K562 (cell line): ENCODE data around the gene FBXO33. TPM values are rescaled to one million over a fixed set of nuclear protein-coding genes. Genes with fewer than 3 reads are reported as not detected.

Source experiments
- ATAC-seq: fragments of 200-7000 bp; cut with Tn5 transposase; 3 replicates; pipeline ENCODE4 v1.9.1; 2020; ENCODE audit warnings: moderate library complexity
- BruUV-seq: library from RNA; stranded (reverse); fragments of 400-500 nt; replicated peaks from 2 replicates; lab custom pipeline; 2021; lab: Mats Ljungman, UMichigan
- CTCF ChIA-PET: fragments of 300-600 bp; formaldehyde crosslinking; extraction: SDS; loops from one replicate; lab custom pipeline; 2021; ENCODE audit warnings: low intra/inter-chr PET ratio; lab: Yijun Ruan, JAX
- POLR2A ChIA-PET: fragments of 300-600, 350-650 bp; sonication (Branson Sonifier 250); formaldehyde crosslinking; extraction: SDS; loops from one replicate; lab custom pipeline; 2021; ENCODE audit warnings: antibody characterized with exemption, inconsistent platforms; lab: Yijun Ruan, JAX
- DNase-seq, 4 experiments: peaks; one replicate each; pipeline versions ENCODE4 v3.0.0 to v3.0.0-alpha.2; 2011 to 2018; ENCODE audit warnings: low spot score in 3 of 4, mixed read lengths in 3 of 4; ENCODE audit errors: extremely low read depth in 1 of 4
- FAIRE-seq: peaks from 2 replicates; lab custom pipeline; 2011; peaks lifted over from hg19 to GRCh38; lab: Jason Lieb, UNC
- H2AFZ ChIP-seq: 2 replicates; pipeline ENCODE4 v1.6.0; 2011; ENCODE audit warnings: low read depth, low read length, control low read depth, inconsistent platforms
- H3K27ac ChIP-seq: fragments of 200-600 bp; 3 replicates; pipeline ENCODE4 v1.8.0; 2011; ENCODE audit warnings: low read depth, mild to moderate bottlenecking, control low read depth, inconsistent platforms, low read length, moderate library complexity, mixed read lengths; ENCODE audit errors: extremely low read depth
- H3K27me3 ChIP-seq, 2 experiments: fragments of 300-600 bp in 1 of 2; 2 replicates in 1 of 2; 3 replicates in 1 of 2; pipeline versions ENCODE4 v1.6.0 to v1.8.0; 2011; ENCODE audit warnings: inconsistent platforms in 2 of 2, low read length in 2 of 2, mild to moderate bottlenecking in 1 of 2, mixed read lengths in 1 of 2, moderate library complexity in 1 of 2; ENCODE audit not compliant: control insufficient read depth in 2 of 2, insufficient read depth in 2 of 2
- H3K36me3 ChIP-seq: fragments of 300-600 bp; 3 replicates; pipeline ENCODE4 v1.8.0; 2011; ENCODE audit warnings: mild to moderate bottlenecking, low read length, inconsistent platforms; ENCODE audit not compliant: control insufficient read depth, insufficient read depth
- H3K4me1 ChIP-seq, 2 experiments: fragments of 200-600 bp in 1 of 2; replicated peaks in 1 of 2; 2 replicates in 1 of 2; 3 replicates in 1 of 2; pipeline versions ENCODE4 v1.5.1 to v1.8.0; 2011; ENCODE audit warnings: inconsistent platforms in 2 of 2, low read length in 2 of 2, mild to moderate bottlenecking in 1 of 2, mixed read lengths in 1 of 2, moderate library complexity in 1 of 2; ENCODE audit not compliant: control insufficient read depth in 2 of 2, insufficient read depth in 2 of 2
- H3K4me2 ChIP-seq: 2 replicates; pipeline ENCODE4 v1.6.1; 2011; ENCODE audit warnings: low read length, control low read depth, inconsistent platforms, mixed read lengths; ENCODE audit not compliant: insufficient read depth
- H3K4me3 ChIP-seq: fragments of 200-600 bp; sonication (generic), shearing (Covaris generic); 2 replicates; pipeline ENCODE4 v1.5.1; 2016; ENCODE audit warnings: control low read depth, inconsistent platforms
- H3K79me2 ChIP-seq: fragments of 200-600 bp; 3 replicates; pipeline ENCODE4 v1.8.0; 2011; ENCODE audit warnings: low read length, inconsistent platforms; ENCODE audit not compliant: control insufficient read depth, insufficient read depth
- H3K9ac ChIP-seq, 2 experiments: 2 replicates each; pipeline versions ENCODE4 v1.6.0 to v1.6.1; 2011; ENCODE audit warnings: low read depth in 2 of 2, low read length in 2 of 2, control low read depth in 1 of 2, inconsistent platforms in 1 of 2, mild to moderate bottlenecking in 1 of 2, mixed read lengths in 1 of 2; ENCODE audit not compliant: insufficient read depth in 1 of 2
- H3K9me1 ChIP-seq: one replicate; pipeline ENCODE4 v1.6.0; 2011; ENCODE audit warnings: inconsistent platforms, mild to moderate bottlenecking, low read length, moderate library complexity; ENCODE audit not compliant: control insufficient read depth, insufficient read depth
- H3K9me3 ChIP-seq: replicated peaks from 2 replicates; pipeline ENCODE4 v1.5.1; 2011; ENCODE audit warnings: low read depth, low read length, inconsistent platforms; ENCODE audit not compliant: control insufficient read depth, insufficient read depth
- H4K20me1 ChIP-seq: replicated peaks from 2 replicates; pipeline ENCODE4 v1.6.1; 2011; ENCODE audit warnings: low read length, inconsistent platforms, mixed read lengths; ENCODE audit not compliant: control insufficient read depth, insufficient read depth
- MTA1 ChIP-seq: fragments of 450-650 bp; IDR thresholded peaks from 2 replicates; pipeline ENCODE4 v1.6.1; 2017; ENCODE audit warnings: borderline replicate concordance
- PTBP1 ChIP-seq: fragments of 200-400 bp; formaldehyde crosslinking; IDR thresholded peaks from 2 replicates; pipeline ENCODE4 v1.6.1; 2017; ENCODE audit warnings: low read depth, low read length
- WGBS: fragments of 100-300 bp; shearing (Covaris generic); methylation state at CpG from one replicate; pipeline ENCODE4 v1.1.6; 2016; ENCODE audit warnings: low coverage, mixed read lengths; ENCODE audit not compliant: insufficient coverage; ENCODE audit errors: missing lambda C conversion rate; 5-methylcytosine and 5-hydroxymethylcytosine counted together
- in situ Hi-C: fragments of 300-500 bp; cut with MboI; formaldehyde crosslinking; loops from 4 replicates; pipeline ENCODE4 v1.15.0; 2018; ENCODE audit warnings: inconsistent platforms, mixed read lengths
- intact Hi-C: fragments of 100-400 bp; cut with micrococcal nuclease; formaldehyde crosslinking; loops from 2 replicates; pipeline ENCODE4 v1.14.2; 2022
- polyA plus RNA-seq, 8 experiments: library from polyadenylated mRNA; depleted of rRNA in 4 of 8; stranded (reverse) in 5 of 8; unstranded in 3 of 8; fragments of >200 nt; fragmentation: Nextera tagmentation in 2 of 8; fragmentation: Illumina TruSeq in 1 of 8; extraction: Ambion mirVana in 2 of 8; extraction: Trizol in 1 of 8; gene quantifications; 2 replicates each; pipeline versions ENCODE4 v1.2.1 to v1.2.3, GENCODE V29; 2011 to 2014; ENCODE audit warnings: inconsistent platforms in 1 of 8, missing spikeins in 1 of 8
- total RNA-seq, 7 experiments: library from RNA; depleted of rRNA in 6 of 7; stranded (reverse); fragments of >200 nt in 6 of 7; fragmentation: Illumina TruSeq in 2 of 7; extraction: Trizol in 2 of 7; gene quantifications; 2 replicates each; pipeline versions ENCODE4 v1.2.1 to v1.2.3, GENCODE V29; 2011 to 2021; ENCODE audit warnings: low replicate concordance in 1 of 7
- TF ChIP-seq, protein P1 (sequence below), 2 experiments: fragments of 450-650 bp; IDR thresholded peaks; 2 replicates each; pipeline ENCODE4 v1.6.1; 2016; ENCODE audit warnings: mild to moderate bottlenecking in 2 of 2, borderline replicate concordance in 1 of 2, low read depth in 1 of 2, moderate library complexity in 1 of 2

FBXO33 gene
- total and polyA plus RNA-seq, 9 of the 15 experiments (the other 6 are each of a cell fraction or from before 2014, with no cell fraction given): 1.6 to 7.5 (median 5.0) TPM

GRCh38 chr14:39440975-39441374, 8.7 kb upstream of the FBXO33 start:
- no peak overlapping the region for H3K4me3 ChIP-seq
- intact Hi-C loops: no loop called here
- in situ Hi-C loops: no loop called here
- no peak overlapping the region for H3K9ac ChIP-seq
- no TSS peak for BruUV-seq
- H2AFZ ChIP-seq: no peak overlapping the region
- no peaks in the 10 kb centered on the region for H3K9me3 ChIP-seq
- ATAC-seq: no peak
- POLR2A ChIA-PET: no interaction called here
- FAIRE-seq: no peak
- CTCF ChIA-PET: no interaction called here
- no peak overlapping the region for H3K27ac ChIP-seq
- 20% methylated on average over 4 of the region's 5 CpGs for WGBS
- TF ChIP-seq PTBP1: no peak
- TF ChIP-seq MTA1: no peak
- DNase-seq: no peak
- no peak overlapping the region for H3K4me2 ChIP-seq
- H3K79me2 ChIP-seq: no peaks in the 10 kb centered on the region
- no peaks in the 10 kb centered on the region for H4K20me1 ChIP-seq
- no peaks in the 10 kb centered on the region for H3K4me1 ChIP-seq
- H3K9me1 ChIP-seq: no peaks in the 10 kb centered on the region
- H3K36me3 ChIP-seq: no peaks in the 10 kb centered on the region
- H3K27me3 ChIP-seq: no peaks in the 10 kb centered on the region; a peak in 2 of 5 replicates

DNA sequence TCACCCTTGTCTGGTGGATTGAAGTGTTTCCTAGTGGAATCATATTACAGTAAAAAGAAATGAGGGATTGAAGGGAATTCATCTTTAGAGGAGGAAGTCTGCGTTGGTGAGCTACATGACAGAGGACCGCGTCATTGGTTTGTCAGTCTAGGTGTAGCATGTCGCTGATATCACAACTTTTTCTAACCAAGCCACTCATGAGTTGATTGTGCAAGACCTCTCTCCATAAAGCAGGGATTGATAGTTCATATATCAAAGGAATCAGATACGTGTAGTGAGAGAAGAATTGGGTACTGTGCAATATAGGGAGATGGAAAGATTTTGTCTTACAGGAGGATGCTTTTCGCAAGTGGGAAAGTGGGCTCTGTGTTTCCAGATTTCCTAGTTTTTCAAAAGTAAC, 3.0 kb upstream of the FBXO33 start:
- BruUV-seq: no TSS peak
- FAIRE-seq: no peak
- CTCF ChIA-PET: no interaction called here

More for the DNA sequence above, 3.0 kb upstream of the FBXO33 start:
- Histone ChIP-seq H2AFZ (no peak overlapping the region), H3K79me2 (peaks cover 12% of the 10 kb centered on the region), H3K4me2 (no peak overlapping the region), H3K27ac (no peak overlapping the region), H3K9ac (no peak overlapping the region), H3K9me1 (no peaks in the 10 kb centered on the region), H3K9me3 (no peaks in the 10 kb centered on the region), H3K36me3 (no peaks in the 10 kb centered on the region), H3K4me1 (peaks cover 2 to 16% of the 10 kb centered on the region in 2 experiments; a peak in 4 of 5 replicates), H3K4me3 (no peak overlapping the region), H3K27me3 (no peaks in the 10 kb centered on the region), H4K20me1 (no peaks in the 10 kb centered on the region)
- DNase-seq (no peak), ATAC-seq (no peak)
- 45% methylated on average over 6 of the region's 6 CpGs for WGBS
- intact Hi-C loops: no loop called here
- POLR2A ChIA-PET: no interaction called here
- TF ChIP-seq, protein P1, sequence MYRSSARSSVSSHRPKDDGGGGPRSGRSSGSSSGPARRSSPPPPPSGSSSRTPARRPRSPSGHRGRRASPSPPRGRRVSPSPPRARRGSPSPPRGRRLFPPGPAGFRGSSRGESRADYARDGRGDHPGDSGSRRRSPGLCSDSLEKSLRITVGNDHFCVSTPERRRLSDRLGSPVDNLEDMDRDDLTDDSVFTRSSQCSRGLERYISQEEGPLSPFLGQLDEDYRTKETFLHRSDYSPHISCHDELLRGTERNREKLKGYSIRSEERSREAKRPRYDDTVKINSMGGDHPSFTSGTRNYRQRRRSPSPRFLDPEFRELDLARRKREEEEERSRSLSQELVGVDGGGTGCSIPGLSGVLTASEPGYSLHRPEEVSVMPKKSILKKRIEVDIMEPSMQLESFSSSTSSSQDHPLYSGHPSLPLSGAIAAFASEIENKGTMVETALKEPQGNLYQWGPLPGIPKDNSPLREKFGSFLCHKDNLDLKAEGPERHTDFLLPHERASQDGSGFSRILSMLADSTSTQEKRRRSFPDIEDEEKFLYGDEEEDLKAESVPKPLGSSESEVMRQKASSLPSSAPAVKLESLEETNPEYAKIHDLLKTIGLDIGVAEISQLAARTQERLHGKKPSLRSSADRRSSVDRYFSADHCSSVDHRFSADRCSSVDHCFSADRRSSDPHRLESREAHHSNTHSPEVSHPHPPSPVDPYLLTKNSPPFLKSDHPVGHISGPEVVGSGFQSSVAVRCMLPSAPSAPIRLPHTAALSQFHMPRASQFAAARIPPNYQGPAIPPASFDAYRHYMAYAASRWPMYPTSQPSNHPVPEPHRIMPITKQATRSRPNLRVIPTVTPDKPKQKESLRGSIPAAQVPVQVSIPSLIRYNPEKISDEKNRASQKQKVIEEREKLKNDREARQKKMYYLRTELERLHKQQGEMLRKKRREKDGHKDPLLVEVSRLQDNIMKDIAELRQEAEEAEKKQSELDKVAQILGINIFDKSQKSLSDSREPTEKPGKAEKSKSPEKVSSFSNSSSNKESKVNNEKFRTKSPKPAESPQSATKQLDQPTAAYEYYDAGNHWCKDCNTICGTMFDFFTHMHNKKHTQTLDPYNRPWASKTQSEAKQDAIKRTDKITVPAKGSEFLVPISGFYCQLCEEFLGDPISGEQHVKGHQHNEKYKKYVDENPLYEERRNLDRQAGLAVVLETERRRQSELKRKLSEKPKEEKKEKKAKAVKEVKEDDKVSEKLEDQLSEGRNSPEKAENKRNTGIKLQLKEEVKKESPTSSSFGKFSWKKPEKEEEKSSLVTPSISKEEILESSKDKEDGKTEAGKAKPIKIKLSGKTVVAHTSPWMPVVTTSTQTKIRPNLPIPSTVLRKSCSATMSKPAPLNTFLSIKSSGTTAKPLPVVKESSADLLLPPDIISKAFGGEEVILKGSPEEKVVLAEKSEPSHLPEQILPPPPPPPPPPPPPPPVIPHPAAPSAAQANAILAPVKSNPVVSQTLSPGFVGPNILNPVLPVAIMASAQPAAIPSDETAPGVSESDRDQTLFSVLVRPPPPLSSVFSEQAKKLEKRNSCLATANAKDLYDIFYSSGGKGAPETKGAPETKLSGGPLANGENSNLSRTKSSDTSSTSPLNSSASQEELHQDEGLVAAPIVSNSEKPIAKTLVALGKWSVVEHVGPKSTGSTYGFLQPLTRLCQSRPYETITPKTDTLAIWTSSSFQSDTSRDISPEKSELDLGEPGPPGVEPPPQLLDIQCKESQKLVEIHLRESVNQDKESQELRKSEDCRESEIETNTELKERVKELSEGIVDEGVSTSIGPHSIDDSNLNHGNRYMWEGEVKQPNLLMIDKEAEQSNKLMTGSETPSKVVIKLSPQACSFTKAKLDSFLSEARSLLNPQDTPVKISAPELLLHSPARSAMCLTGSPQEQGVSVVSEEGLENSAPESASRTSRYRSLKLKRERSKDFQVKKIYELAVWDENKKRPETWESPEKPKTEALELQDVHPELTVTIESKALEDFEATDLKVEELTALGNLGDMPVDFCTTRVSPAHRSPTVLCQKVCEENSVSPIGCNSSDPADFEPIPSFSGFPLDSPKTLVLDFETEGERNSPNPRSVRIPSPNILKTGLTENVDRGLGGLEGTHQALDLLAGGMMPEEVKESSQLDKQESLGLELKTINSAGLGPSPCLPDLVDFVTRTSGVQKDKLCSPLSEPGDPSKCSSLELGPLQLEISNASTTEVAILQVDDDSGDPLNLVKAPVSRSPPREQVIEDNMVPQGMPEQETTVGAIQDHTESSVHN (IDR thresholded peaks at IDR 0.05; ENCODE audit: borderline replicate concordance in 1 of 2, low read depth in 1 of 2): no peak
- in situ Hi-C loops: no loop called here
